Nephron progenitor cell (in vitro differentiated cells): Measurements from ENCODE around the gene ANKRD33B.
"Not testable (repeated sequence)": the region's sequence is repeated elsewhere in the genome, so short reads cannot be mapped to it uniquely, and the experiment has no call there.

Source experiments
- DNase-seq: peaks from one replicate; pipeline ENCODE4 v3.0.0; 2021
- H3K27ac Mint-ChIP-seq: 2 replicates; pipeline ENCODE4 v1.8.0; 2021; ENCODE audit warnings: mild to moderate bottlenecking, moderate library complexity, mixed read lengths
- H3K27me3 Mint-ChIP-seq: 2 replicates; pipeline ENCODE4 v1.8.0; 2021; ENCODE audit warnings: mild to moderate bottlenecking, low read depth, mixed read lengths; ENCODE audit not compliant: poor library complexity
- H3K36me3 Mint-ChIP-seq: 2 replicates; pipeline ENCODE4 v1.8.0; 2021; ENCODE audit warnings: low read depth, mixed read lengths
- H3K4me1 Mint-ChIP-seq: 2 replicates; pipeline ENCODE4 v1.8.0; 2021; ENCODE audit warnings: mixed read lengths
- H3K4me3 Mint-ChIP-seq: 2 replicates; pipeline ENCODE4 v1.8.0; 2021; ENCODE audit warnings: mild to moderate bottlenecking, moderate library complexity, mixed read lengths
- H3K9me3 Mint-ChIP-seq: 2 replicates; pipeline ENCODE4 v1.8.0; 2021; ENCODE audit warnings: mild to moderate bottlenecking, moderate library complexity, mixed read lengths
- TF ChIP-seq, protein P1 (sequence below): fragments of 200-600 bp; sonication (generic); IDR thresholded peaks from 2 replicates; pipeline ENCODE4 v1.5.0; 2021; ENCODE audit warnings: antibody characterized with exemption

Gene ANKRD33B

DNA sequence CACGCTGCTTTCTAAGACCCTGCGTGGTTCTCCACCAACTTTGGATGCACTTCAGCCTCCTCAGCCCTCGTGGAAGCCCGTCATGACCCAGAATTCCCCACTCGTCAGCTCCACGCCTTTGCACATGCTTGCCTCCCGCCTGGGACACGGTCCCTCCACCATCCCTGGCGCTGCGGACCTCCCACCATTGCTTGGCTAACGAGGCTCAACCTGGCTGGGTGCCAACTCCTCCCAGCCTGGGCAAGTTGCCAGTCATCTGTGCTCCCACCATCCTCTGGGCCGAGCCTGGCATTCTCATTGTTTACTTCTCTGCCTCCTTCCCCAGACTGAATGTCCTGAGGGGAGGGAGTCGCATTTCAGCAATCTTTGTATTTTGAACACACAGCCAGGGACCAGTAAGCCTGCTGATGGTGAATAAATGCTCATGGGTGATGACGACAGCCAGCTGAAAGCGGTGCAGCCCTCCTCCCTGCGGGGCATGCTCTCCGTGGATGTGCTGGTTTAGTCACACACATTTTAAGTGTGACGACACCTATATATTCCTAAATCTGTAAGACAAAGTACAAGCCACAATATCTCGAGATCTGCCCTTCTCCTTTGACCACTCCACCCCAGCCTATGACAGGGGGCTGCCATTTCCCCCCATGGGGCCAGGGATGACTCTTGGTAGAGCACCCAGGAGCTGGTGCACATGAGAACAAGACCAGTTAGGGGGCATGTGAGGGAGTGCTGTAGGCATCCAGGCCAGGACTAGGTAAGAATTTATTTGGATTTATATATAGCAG is 37.6 kb downstream of the ANKRD33B start:
- H3K36me3 Mint-ChIP-seq: no peaks in the 10 kb centered on the region
- H3K4me3 Mint-ChIP-seq: no peak overlapping the region
- H3K9me3 Mint-ChIP-seq: peaks cover 10% of the 10 kb centered on the region
- peaks cover 11% of the 10 kb centered on the region for H3K4me1 Mint-ChIP-seq
- no peak for DNase-seq
- TF ChIP-seq, protein P1, sequence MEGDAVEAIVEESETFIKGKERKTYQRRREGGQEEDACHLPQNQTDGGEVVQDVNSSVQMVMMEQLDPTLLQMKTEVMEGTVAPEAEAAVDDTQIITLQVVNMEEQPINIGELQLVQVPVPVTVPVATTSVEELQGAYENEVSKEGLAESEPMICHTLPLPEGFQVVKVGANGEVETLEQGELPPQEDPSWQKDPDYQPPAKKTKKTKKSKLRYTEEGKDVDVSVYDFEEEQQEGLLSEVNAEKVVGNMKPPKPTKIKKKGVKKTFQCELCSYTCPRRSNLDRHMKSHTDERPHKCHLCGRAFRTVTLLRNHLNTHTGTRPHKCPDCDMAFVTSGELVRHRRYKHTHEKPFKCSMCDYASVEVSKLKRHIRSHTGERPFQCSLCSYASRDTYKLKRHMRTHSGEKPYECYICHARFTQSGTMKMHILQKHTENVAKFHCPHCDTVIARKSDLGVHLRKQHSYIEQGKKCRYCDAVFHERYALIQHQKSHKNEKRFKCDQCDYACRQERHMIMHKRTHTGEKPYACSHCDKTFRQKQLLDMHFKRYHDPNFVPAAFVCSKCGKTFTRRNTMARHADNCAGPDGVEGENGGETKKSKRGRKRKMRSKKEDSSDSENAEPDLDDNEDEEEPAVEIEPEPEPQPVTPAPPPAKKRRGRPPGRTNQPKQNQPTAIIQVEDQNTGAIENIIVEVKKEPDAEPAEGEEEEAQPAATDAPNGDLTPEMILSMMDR: no peak
- H3K27ac Mint-ChIP-seq: peak overlapping the region; percentile 64
- peaks cover 14% of the 10 kb centered on the region for H3K27me3 Mint-ChIP-seq

- Mint-ChIP-seq H3K4me3 (no peak overlapping the region), H3K9me3 (peaks cover 3% of the 10 kb centered on the region), H3K27ac (no peak overlapping the region), H3K27me3 (peaks cover 12% of the 10 kb centered on the region), H3K4me1 (peaks cover 17% of the 10 kb centered on the region), H3K36me3 (no peaks in the 10 kb centered on the region)
- no peak for DNase-seq
- TF ChIP-seq, protein P1: no peak
Measured at GRCh38 chr5:10602031-10602806, 38.3 kb downstream of the ANKRD33B start.

DNA sequence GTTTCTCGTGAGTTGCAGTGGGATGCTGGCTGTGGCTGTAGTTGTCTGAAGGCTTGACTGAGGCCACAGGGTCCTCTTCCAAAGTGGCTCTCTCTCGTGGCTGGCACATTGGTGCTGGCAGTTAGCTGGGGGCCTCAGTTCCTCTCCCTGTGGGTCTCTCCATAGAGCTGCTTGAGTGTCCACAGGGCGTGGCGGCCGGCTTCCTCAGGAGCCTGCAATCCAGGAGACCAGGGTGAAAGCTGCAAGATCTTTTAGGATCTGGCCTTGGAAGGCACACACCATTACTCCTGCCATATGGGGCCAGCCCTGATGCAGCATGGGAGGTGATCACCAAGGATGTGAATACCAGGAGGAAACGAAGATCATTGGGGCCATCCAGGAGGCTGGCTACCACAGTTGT is 41.1 kb downstream of the ANKRD33B start:
- TF ChIP-seq, protein P1: no peak
- Mint-ChIP-seq H3K27ac (peak overlapping the region; percentile 36), H3K9me3 (no peaks in the 10 kb centered on the region), H3K4me3 (no peak overlapping the region), H3K27me3 (peaks cover 8% of the 10 kb centered on the region), H3K4me1 (peaks cover 30% of the 10 kb centered on the region), H3K36me3 (no peaks in the 10 kb centered on the region)
- no peak for DNase-seq

- not testable (repeated sequence) for H3K27ac Mint-ChIP-seq, H3K27me3 Mint-ChIP-seq, H3K9me3 Mint-ChIP-seq, H3K36me3 Mint-ChIP-seq, DNase-seq, H3K4me3 Mint-ChIP-seq
- H3K4me1 Mint-ChIP-seq: peaks cover 26% of the 10 kb centered on the region
Measured at GRCh38 chr5:10606632-10607022, 42.8 kb downstream of the ANKRD33B start.

DNA sequence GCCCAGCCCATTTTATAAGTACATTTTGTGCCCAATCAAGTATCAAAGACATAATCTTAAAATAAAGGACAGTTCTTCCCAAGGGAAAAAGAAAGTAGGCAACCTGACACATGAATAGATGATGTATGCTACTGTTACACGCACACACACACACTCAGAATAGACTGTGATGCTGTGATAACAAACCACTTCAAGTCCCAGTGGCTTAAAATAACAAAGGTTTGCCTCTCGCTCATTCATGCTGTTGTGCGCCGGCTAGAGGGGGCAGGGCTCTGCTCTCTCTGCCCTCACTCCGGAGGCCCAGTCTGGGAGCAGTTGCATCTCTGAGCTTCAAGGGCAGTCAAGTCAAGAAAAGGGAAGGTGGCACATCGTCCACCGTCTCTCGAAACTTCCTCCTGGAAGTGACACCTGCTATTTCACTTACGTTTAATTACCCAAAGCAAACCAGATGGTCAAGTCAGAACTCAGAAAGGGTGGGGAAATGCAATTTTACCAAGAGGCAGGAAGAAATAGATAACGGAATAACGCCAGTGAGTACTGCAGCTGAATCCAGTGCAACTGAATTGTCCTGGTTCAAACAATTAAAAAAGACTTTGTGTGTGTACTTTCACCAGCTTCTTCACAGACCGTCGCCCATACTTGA is 43.3 kb downstream of the ANKRD33B start:
- peak overlapping the region; percentile 68 for H3K4me3 Mint-ChIP-seq
- H3K36me3 Mint-ChIP-seq: no peaks in the 10 kb centered on the region
- TF ChIP-seq, protein P1: no peak
- peaks cover 24% of the 10 kb centered on the region for H3K4me1 Mint-ChIP-seq
- peaks cover 8% of the 10 kb centered on the region for H3K27me3 Mint-ChIP-seq
- H3K27ac Mint-ChIP-seq: no peak overlapping the region
- peak; percentile 33 for DNase-seq
- no peaks in the 10 kb centered on the region for H3K9me3 Mint-ChIP-seq

DNA sequence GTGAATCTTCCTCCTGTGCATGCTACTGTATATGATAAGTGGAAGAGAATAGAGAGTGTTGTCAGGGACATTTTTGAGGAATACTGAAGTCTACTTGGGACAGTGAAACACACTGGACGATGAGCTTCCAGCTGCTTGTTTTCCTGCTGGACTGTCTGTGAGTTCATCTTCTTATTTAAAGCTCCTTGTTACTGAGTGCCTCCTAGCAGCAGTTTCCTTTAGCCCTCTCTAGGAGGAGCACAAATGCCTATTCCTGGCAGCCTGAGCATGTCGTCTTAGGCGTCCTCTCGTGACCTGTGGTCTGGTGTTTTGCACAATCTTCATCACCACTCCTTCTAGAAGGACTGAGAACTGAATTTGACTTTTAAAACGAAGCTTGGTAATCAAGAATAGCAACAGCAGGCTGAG is 43.8 kb downstream of the ANKRD33B start:
- H3K4me1 Mint-ChIP-seq: peaks cover 24% of the 10 kb centered on the region
- TF ChIP-seq, protein P1: no peak
- H3K36me3 Mint-ChIP-seq: no peaks in the 10 kb centered on the region
- DNase-seq: no peak
- peaks cover 8% of the 10 kb centered on the region for H3K27me3 Mint-ChIP-seq
- H3K27ac Mint-ChIP-seq: peak overlapping the region; percentile 81
- H3K4me3 Mint-ChIP-seq: peak overlapping the region; percentile 6
- no peaks in the 10 kb centered on the region for H3K9me3 Mint-ChIP-seq

DNA sequence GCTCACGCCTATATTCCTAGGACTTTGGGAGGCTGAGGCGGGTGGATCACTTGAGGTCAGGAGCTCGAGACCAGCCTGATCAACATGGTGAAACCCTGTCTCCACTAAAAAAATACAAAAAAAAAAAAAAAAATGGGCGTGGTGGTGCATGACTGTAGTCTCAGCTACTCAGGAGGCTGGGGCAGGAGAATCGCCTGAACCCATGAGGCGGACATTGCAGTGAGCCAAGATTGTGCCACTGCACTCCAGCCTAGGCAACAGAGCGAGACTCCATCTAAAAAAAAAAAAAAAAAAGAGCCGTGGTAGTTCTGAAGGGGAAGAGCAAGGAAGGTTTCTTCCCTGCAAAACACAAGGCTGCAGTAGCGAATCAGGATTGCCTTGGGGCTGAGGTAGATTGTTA is 44.2 kb downstream of the ANKRD33B start:
- H3K27ac Mint-ChIP-seq: peak overlapping the region; percentile 81
- not testable (repeated sequence) for H3K27me3 Mint-ChIP-seq

More for the DNA sequence above, 44.2 kb downstream of the ANKRD33B start:
- peaks cover 24% of the 10 kb centered on the region for H3K4me1 Mint-ChIP-seq
- not testable (repeated sequence) for H3K9me3 Mint-ChIP-seq, DNase-seq, H3K36me3 Mint-ChIP-seq, H3K4me3 Mint-ChIP-seq
